ENCODE results near the gene MCTP1.

GRCh38 chr5:95070866-95071265 is 214.0 kb downstream of the MCTP1 start:
- no peak for TF ChIP-seq GATA3 (IDR thresholded peaks at IDR 0.05; ENCODE audit: low read depth, low read length)
- no peak for TF ChIP-seq GATA2 (IDR thresholded peaks at IDR 0.05; ENCODE audit: low read depth, low read length)
